ENCODE results near the gene SIK3.

Gene SIK3

GRCh38 chr11:116793772-116794097, 304.5 kb downstream of the SIK3 start:
- DNase-seq (ENCODE audit: low spot score) = no peak
